Measurements from ENCODE around the gene BHLHE41. TPM values are rescaled to one million over a fixed set of nuclear protein-coding genes. Genes with fewer than 3 reads are reported as not detected.

BHLHE41 gene
- polyA plus RNA-seq, 1 experiment = 5.3 TPM

GRCh38 chr12:26088998-26089397 is 35.8 kb downstream of the BHLHE41 start:
- TF ChIP-seq, protein P1, sequence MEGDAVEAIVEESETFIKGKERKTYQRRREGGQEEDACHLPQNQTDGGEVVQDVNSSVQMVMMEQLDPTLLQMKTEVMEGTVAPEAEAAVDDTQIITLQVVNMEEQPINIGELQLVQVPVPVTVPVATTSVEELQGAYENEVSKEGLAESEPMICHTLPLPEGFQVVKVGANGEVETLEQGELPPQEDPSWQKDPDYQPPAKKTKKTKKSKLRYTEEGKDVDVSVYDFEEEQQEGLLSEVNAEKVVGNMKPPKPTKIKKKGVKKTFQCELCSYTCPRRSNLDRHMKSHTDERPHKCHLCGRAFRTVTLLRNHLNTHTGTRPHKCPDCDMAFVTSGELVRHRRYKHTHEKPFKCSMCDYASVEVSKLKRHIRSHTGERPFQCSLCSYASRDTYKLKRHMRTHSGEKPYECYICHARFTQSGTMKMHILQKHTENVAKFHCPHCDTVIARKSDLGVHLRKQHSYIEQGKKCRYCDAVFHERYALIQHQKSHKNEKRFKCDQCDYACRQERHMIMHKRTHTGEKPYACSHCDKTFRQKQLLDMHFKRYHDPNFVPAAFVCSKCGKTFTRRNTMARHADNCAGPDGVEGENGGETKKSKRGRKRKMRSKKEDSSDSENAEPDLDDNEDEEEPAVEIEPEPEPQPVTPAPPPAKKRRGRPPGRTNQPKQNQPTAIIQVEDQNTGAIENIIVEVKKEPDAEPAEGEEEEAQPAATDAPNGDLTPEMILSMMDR (IDR thresholded peaks at IDR 0.05; ENCODE audit: insufficient read depth, low read depth, low read length) = no peak
- no peaks in the 10 kb centered on the region for H3K27me3 ChIP-seq (ENCODE audit: control insufficient read depth, insufficient read depth, low read length)
- no peak overlapping the region for H3K4me3 ChIP-seq (ENCODE audit: low read depth, low read length)
- POLR2A ChIA-PET = no interaction called here
- CTCF ChIA-PET = no interaction called here
- no peaks in the 10 kb centered on the region for H3K36me3 ChIP-seq (ENCODE audit: control insufficient read depth, insufficient read depth, low read length)
- no peak for DNase-seq (ENCODE audit: low read depth)

- ChIA-PET POLR2A (no interaction called here), CTCF (interaction anchor here (1.6 kb wide), 1 partner anchor 10 kb away, joined by 5 read pairs; no protein-coding TSS in a partner anchor)
- TF ChIP-seq, protein P1 (IDR thresholded peaks at IDR 0.05; ENCODE audit: insufficient read depth, low read depth, low read length) = no peak
- H3K4me3 ChIP-seq (ENCODE audit: low read depth, low read length) = no peak overlapping the region
- H3K27me3 ChIP-seq (ENCODE audit: control insufficient read depth, insufficient read depth, low read length) = no peaks in the 10 kb centered on the region
- H3K36me3 ChIP-seq (ENCODE audit: control insufficient read depth, insufficient read depth, low read length) = no peaks in the 10 kb centered on the region
- DNase-seq (ENCODE audit: low read depth) = no peak
Observed at GRCh38 chr12:26086936-26087335, 37.9 kb downstream of the BHLHE41 start.

DNA sequence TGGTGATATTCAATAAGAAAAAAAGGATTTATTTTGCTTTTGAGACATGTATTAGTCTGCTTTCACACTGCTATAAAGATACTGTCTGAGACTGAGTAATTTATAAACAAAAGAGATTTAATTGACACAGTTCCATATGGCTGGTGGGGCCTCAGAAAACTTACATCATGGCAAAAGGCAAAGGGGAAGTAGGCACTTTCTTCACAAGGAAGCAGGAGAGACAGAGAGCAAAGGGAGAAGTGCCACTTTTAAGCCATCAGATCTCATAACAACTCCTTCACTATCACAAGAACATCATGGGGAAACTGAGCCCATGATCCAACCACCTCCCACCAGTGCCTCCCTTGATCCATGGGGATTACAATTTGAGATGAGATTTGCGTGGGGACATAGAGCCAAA is 43.9 kb downstream of the BHLHE41 start:
- POLR2A ChIA-PET = no interaction called here
- CTCF ChIA-PET = no interaction called here
- DNase-seq (ENCODE audit: low read depth) = no peak
- TF ChIP-seq, protein P1 (IDR thresholded peaks at IDR 0.05; ENCODE audit: insufficient read depth, low read depth, low read length) = no peak
- Histone ChIP-seq H3K27me3 (ENCODE audit: control insufficient read depth, insufficient read depth, low read length) (no peaks in the 10 kb centered on the region), H3K4me3 (ENCODE audit: low read depth, low read length) (no peak overlapping the region), H3K36me3 (ENCODE audit: control insufficient read depth, insufficient read depth, low read length) (no peaks in the 10 kb centered on the region)

- POLR2A ChIA-PET = no interaction called here
- H3K27me3 ChIP-seq (ENCODE audit: control insufficient read depth, insufficient read depth, low read length) = no peaks in the 10 kb centered on the region
- TF ChIP-seq, protein P1 (IDR thresholded peaks at IDR 0.05; ENCODE audit: insufficient read depth, low read depth, low read length) = no peak
- CTCF ChIA-PET = no interaction called here
- no peak for DNase-seq (ENCODE audit: low read depth)
- H3K4me3 ChIP-seq (ENCODE audit: low read depth, low read length) = no peak overlapping the region
- 0 out of 2 replicates have a peak, but pooled peaks cover 3% of the 10 kb centered on the region for H3K36me3 ChIP-seq (ENCODE audit: control insufficient read depth, insufficient read depth, low read length)
Observed at GRCh38 chr12:26077915-26078702, 46.7 kb downstream of the BHLHE41 start.

Other genes with a start within 250 kb of the BHLHE41 start
- 34.8 and 35.8 TPM in 2 replicates for gene RASSF8, start 166.4 kb downstream of the BHLHE41 start, polyA plus RNA-seq (2011; rRNA removed)
- 29.8 and 37.6 TPM in 2 replicates for gene SSPN, start 70.5 kb upstream of the BHLHE41 start, polyA plus RNA-seq (2011; rRNA removed)